ENCODE results near the gene GLCCI1. TPM values are rescaled to one million over a fixed set of nuclear protein-coding genes. Genes with fewer than 3 reads are reported as not detected.

The GLCCI1 gene
- total and polyA plus RNA-seq, 10 of the 15 experiments (the other 5 are each of a cell fraction or from before 2014, with no cell fraction given), result 12.6 to 92.0 (median 27.6) TPM

DNA sequence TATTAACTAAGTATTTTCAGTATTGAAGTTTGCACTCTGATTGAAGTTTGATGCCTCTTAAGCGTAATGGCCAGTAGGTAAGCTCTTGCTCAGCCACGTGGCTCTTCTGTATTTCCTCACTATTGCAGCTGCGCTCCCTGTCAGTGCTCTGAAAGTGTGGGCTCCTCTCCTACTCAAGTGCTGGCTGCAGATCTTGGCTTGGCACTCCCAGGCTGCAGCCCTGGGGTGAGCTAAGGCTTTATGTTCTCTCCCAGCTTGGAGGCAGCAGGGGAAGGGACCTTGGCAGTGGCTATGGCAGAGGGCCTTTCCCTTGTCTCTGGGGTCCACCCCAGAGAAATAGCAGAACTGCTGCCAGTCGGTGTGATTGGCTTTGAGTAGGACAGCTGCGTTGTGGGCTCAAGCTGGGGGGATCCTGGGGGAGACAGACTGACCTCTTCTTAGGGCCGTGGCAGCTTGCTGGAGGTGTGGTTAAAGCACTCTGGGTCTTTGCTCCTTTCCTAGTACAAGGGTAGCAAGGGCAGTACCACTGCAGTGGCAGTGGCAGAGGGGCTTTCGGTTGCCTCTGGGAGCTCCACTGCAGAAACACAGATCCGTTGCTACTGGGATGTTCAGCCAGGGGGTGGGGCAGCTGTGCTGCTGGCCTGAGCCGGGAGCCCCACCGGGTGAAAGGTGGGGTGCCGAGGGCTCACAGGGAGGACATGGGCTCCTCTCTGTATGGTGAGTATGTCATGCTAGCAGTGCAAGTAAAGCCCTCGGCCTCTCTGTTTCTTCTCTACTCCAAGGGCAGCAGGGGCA is 100.5 kb downstream of the GLCCI1 start:
- FAIRE-seq, result no peak
- in situ Hi-C loops (cut with MboI) (no loop called here), intact Hi-C loops (cut with micrococcal nuclease; ENCODE audit: unreplicated experiment) (no loop called here)
- ChIA-PET SMC1A (ENCODE audit: uncharacterized antibody, unreplicated experiment) (interaction anchor here (0.8 to 2.1 kb wide), 7 partner anchors 7 to 388 kb away, joined by 3 to 6 read pairs (median 3); no protein-coding TSS in a partner anchor), POLR2A (no interaction called here), CTCF (interaction anchor here (0.6 to 1.4 kb wide), 4 partner anchors 8 to 388 kb away, joined by 3 to 4 read pairs (median 3); no protein-coding TSS in a partner anchor), RAD21 (ENCODE audit: unreplicated experiment) (no interaction called here)
- ATAC-seq, result no peak; the same call in 2 of the 3 replicates
- Histone ChIP-seq H3K27me3 (replicated peaks in 1 of 2; ENCODE audit: control insufficient read depth in 2 of 2, insufficient read depth in 2 of 2, low read length in 1 of 2) (no peaks in the 10 kb centered on the region), H3K9me3 (replicated peaks; ENCODE audit: control insufficient read depth, insufficient read depth, low read length) (no peaks in the 10 kb centered on the region; the same call in 2 of the 3 replicates), H3K27ac (ENCODE audit: control insufficient read depth, insufficient read depth) (no peak overlapping the region), H3K4me3 (no peak overlapping the region), H3K9ac (ENCODE audit: control insufficient read depth, insufficient read depth, low read length) (no peak overlapping the region), H3K36me3 (ENCODE audit: control insufficient read depth in 2 of 2, insufficient read depth in 2 of 2, low read length in 1 of 2) (peaks cover 8 to 24% of the 10 kb centered on the region in 2 experiments), H2AFZ (ENCODE audit: control insufficient read depth, low read depth, low read length) (no peak overlapping the region), H3K4me2 (ENCODE audit: control insufficient read depth, insufficient read depth) (no peak overlapping the region), H3K4me1 (ENCODE audit: control insufficient read depth, insufficient read depth, low read length) (peaks cover 8% of the 10 kb centered on the region; the same call in 1 of the 2 replicates), H4K20me1 (ENCODE audit: control insufficient read depth, insufficient read depth) (no peaks in the 10 kb centered on the region; the same call in 1 of the 2 replicates), H3K79me2 (ENCODE audit: control insufficient read depth, insufficient read depth, low read length) (peaks cover 18% of the 10 kb centered on the region)
- WGBS (ENCODE audit: insufficient coverage, insufficient replicate concordance, low lambda C conversion rate, missing lambda C conversion rate), result 61% methylated on average over 12 of the region's 12 CpGs
- BruUV-seq (replicated peaks), result no TSS peak
- DNase-seq (ENCODE audit: low read depth, low spot score), result no peak
- TF ChIP-seq, protein P1, sequence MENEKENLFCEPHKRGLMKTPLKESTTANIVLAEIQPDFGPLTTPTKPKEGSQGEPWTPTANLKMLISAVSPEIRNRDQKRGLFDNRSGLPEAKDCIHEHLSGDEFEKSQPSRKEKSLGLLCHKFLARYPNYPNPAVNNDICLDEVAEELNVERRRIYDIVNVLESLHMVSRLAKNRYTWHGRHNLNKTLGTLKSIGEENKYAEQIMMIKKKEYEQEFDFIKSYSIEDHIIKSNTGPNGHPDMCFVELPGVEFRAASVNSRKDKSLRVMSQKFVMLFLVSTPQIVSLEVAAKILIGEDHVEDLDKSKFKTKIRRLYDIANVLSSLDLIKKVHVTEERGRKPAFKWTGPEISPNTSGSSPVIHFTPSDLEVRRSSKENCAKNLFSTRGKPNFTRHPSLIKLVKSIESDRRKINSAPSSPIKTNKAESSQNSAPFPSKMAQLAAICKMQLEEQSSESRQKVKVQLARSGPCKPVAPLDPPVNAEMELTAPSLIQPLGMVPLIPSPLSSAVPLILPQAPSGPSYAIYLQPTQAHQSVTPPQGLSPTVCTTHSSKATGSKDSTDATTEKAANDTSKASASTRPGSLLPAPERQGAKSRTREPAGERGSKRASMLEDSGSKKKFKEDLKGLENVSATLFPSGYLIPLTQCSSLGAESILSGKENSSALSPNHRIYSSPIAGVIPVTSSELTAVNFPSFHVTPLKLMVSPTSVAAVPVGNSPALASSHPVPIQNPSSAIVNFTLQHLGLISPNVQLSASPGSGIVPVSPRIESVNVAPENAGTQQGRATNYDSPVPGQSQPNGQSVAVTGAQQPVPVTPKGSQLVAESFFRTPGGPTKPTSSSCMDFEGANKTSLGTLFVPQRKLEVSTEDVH (IDR thresholded peaks at IDR 0.05; ENCODE audit: low read depth, partially characterized antibody), result no peak
- no peak for TF ChIP-seq FOXM1 (IDR thresholded peaks at IDR 0.05; ENCODE audit: low read depth, low read length)
- TF ChIP-seq ZNF384 (IDR thresholded peaks at IDR 0.05; ENCODE audit: borderline replicate concordance, low read depth, low read length), result no peak
- TF ChIP-seq, protein P2, sequence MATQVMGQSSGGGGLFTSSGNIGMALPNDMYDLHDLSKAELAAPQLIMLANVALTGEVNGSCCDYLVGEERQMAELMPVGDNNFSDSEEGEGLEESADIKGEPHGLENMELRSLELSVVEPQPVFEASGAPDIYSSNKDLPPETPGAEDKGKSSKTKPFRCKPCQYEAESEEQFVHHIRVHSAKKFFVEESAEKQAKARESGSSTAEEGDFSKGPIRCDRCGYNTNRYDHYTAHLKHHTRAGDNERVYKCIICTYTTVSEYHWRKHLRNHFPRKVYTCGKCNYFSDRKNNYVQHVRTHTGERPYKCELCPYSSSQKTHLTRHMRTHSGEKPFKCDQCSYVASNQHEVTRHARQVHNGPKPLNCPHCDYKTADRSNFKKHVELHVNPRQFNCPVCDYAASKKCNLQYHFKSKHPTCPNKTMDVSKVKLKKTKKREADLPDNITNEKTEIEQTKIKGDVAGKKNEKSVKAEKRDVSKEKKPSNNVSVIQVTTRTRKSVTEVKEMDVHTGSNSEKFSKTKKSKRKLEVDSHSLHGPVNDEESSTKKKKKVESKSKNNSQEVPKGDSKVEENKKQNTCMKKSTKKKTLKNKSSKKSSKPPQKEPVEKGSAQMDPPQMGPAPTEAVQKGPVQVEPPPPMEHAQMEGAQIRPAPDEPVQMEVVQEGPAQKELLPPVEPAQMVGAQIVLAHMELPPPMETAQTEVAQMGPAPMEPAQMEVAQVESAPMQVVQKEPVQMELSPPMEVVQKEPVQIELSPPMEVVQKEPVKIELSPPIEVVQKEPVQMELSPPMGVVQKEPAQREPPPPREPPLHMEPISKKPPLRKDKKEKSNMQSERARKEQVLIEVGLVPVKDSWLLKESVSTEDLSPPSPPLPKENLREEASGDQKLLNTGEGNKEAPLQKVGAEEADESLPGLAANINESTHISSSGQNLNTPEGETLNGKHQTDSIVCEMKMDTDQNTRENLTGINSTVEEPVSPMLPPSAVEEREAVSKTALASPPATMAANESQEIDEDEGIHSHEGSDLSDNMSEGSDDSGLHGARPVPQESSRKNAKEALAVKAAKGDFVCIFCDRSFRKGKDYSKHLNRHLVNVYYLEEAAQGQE (IDR thresholded peaks at IDR 0.05; ENCODE audit: low read depth, low read length), result no peak
- TF ChIP-seq NFIC (IDR thresholded peaks at IDR 0.05; ENCODE audit: low read depth, low read length), result no peak
- TF ChIP-seq NR2C1 (IDR thresholded peaks at IDR 0.05), result no peak
- TF ChIP-seq BRCA1 (IDR thresholded peaks at IDR 0.05; ENCODE audit: low read depth, low read length), result no peak
- TF ChIP-seq, protein P3, sequence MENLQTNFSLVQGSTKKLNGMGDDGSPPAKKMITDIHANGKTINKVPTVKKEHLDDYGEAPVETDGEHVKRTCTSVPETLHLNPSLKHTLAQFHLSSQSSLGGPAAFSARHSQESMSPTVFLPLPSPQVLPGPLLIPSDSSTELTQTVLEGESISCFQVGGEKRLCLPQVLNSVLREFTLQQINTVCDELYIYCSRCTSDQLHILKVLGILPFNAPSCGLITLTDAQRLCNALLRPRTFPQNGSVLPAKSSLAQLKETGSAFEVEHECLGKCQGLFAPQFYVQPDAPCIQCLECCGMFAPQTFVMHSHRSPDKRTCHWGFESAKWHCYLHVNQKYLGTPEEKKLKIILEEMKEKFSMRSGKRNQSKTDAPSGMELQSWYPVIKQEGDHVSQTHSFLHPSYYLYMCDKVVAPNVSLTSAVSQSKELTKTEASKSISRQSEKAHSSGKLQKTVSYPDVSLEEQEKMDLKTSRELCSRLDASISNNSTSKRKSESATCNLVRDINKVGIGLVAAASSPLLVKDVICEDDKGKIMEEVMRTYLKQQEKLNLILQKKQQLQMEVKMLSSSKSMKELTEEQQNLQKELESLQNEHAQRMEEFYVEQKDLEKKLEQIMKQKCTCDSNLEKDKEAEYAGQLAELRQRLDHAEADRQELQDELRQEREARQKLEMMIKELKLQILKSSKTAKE (IDR thresholded peaks at IDR 0.05; ENCODE audit: low read depth, poor library complexity, severe bottlenecking), result no peak
- no peak for TF ChIP-seq RB1 (IDR thresholded peaks at IDR 0.05; ENCODE audit: borderline replicate concordance)
- TF ChIP-seq, protein P4, sequence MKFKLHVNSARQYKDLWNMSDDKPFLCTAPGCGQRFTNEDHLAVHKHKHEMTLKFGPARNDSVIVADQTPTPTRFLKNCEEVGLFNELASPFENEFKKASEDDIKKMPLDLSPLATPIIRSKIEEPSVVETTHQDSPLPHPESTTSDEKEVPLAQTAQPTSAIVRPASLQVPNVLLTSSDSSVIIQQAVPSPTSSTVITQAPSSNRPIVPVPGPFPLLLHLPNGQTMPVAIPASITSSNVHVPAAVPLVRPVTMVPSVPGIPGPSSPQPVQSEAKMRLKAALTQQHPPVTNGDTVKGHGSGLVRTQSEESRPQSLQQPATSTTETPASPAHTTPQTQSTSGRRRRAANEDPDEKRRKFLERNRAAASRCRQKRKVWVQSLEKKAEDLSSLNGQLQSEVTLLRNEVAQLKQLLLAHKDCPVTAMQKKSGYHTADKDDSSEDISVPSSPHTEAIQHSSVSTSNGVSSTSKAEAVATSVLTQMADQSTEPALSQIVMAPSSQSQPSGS (IDR thresholded peaks at IDR 0.05; ENCODE audit: low read length), result no peak
- TF ChIP-seq FOS (IDR thresholded peaks at IDR 0.05; ENCODE audit: borderline replicate concordance, extremely low read depth, insufficient read length), result no peak
